GM12892 (cell line): ENCODE data around the gene PLAAT4.
A peak's percentile ranks its signal among the peaks of the same experiment; 100 is the strongest.
"Not testable (repeated sequence)": the region's sequence is repeated elsewhere in the genome, so short reads cannot be mapped to it uniquely, and the experiment has no call there.

Experiments used
- DNase-seq: peaks from one replicate; pipeline ENCODE4 v3.0.0; 2011; ENCODE audit not compliant: insufficient read length
- FAIRE-seq: peaks from 2 replicates; lab custom pipeline; 2011; peaks lifted over from hg19 to GRCh38; lab: Jason Lieb, UNC
- POLR2A ChIP-seq: IDR thresholded peaks from 2 replicates; pipeline ENCODE4 v1.6.1; 2011; ENCODE audit warnings: low read depth, low read length, control low read depth
- POLR2AphosphoS5 ChIP-seq: IDR thresholded peaks from 2 replicates; pipeline ENCODE4 v1.6.1; 2011; ENCODE audit warnings: low read depth, low read length, control low read depth
- TAF1 ChIP-seq: IDR thresholded peaks from 2 replicates; pipeline ENCODE4 v1.6.1; 2011; ENCODE audit warnings: low read depth, mild to moderate bottlenecking, control low read depth, low read length, borderline replicate concordance

PLAAT4 gene

GRCh38 chr11:63567044-63567840 lies 30.6 kb downstream of the PLAAT4 start:
- FAIRE-seq (peak; percentile 100), DNase-seq (no peak)
- TF ChIP-seq POLR2AphosphoS5 (no peak), POLR2A (no peak), TAF1 (no peak)

GRCh38 chr11:63569570-63569969 lies 33.0 kb downstream of the PLAAT4 start:
- TF ChIP-seq POLR2A (no peak), TAF1 (no peak), POLR2AphosphoS5 (no peak)
- DNase-seq (no peak), FAIRE-seq (no peak)

GRCh38 chr11:63572026-63572688 lies 35.5 kb downstream of the PLAAT4 start:
- FAIRE-seq (peak; percentile 87), DNase-seq (no peak)
- TF ChIP-seq POLR2A (no peak), TAF1 (no peak), POLR2AphosphoS5 (no peak)

- FAIRE-seq (peak; percentile 97), DNase-seq (no peak)
- TF ChIP-seq POLR2AphosphoS5, result no peak
- no peak for TF ChIP-seq POLR2A
- TF ChIP-seq TAF1, result no peak
These were observed 37.6 kb downstream of the PLAAT4 start for GRCh38 chr11:63573881-63574855.

GRCh38 chr11:63574856-63575602 lies 38.4 kb downstream of the PLAAT4 start:
- peak; percentile 74 for FAIRE-seq
- TF ChIP-seq POLR2AphosphoS5, result no peak
- TF ChIP-seq TAF1, result no peak
- no peak for TF ChIP-seq POLR2A

GRCh38 chr11:63578882-63579281 lies 42.3 kb downstream of the PLAAT4 start:
- not testable (repeated sequence) for FAIRE-seq

More at GRCh38 chr11:63574856-63575602, 38.4 kb downstream of the PLAAT4 start:
- no peak for DNase-seq

GRCh38 chr11:63581224-63581623 lies 44.6 kb downstream of the PLAAT4 start:
- DNase-seq, FAIRE-seq: not testable (repeated sequence)

More at GRCh38 chr11:63578882-63579281, 42.3 kb downstream of the PLAAT4 start:
- not testable (repeated sequence) for DNase-seq

GRCh38 chr11:63583357-63583677 lies 46.7 kb downstream of the PLAAT4 start:
- FAIRE-seq, result no peak
- TF ChIP-seq POLR2A, result no peak
- TF ChIP-seq POLR2AphosphoS5, result no peak
- no peak for TF ChIP-seq TAF1
- no peak for DNase-seq

GRCh38 chr11:63586451-63587166 lies 50.0 kb downstream of the PLAAT4 start:
- no peak for DNase-seq
- TF ChIP-seq POLR2A (no peak), POLR2AphosphoS5 (no peak), TAF1 (no peak)
- no peak for FAIRE-seq

- no peak for DNase-seq
- no peak for FAIRE-seq
- no peak for TF ChIP-seq POLR2AphosphoS5
- no peak for TF ChIP-seq TAF1
- no peak for TF ChIP-seq POLR2A
These were observed 52.4 kb downstream of the PLAAT4 start for GRCh38 chr11:63589000-63589399.
